ENCODE measurements around the gene RIMKLA.

The RIMKLA gene

DNA sequence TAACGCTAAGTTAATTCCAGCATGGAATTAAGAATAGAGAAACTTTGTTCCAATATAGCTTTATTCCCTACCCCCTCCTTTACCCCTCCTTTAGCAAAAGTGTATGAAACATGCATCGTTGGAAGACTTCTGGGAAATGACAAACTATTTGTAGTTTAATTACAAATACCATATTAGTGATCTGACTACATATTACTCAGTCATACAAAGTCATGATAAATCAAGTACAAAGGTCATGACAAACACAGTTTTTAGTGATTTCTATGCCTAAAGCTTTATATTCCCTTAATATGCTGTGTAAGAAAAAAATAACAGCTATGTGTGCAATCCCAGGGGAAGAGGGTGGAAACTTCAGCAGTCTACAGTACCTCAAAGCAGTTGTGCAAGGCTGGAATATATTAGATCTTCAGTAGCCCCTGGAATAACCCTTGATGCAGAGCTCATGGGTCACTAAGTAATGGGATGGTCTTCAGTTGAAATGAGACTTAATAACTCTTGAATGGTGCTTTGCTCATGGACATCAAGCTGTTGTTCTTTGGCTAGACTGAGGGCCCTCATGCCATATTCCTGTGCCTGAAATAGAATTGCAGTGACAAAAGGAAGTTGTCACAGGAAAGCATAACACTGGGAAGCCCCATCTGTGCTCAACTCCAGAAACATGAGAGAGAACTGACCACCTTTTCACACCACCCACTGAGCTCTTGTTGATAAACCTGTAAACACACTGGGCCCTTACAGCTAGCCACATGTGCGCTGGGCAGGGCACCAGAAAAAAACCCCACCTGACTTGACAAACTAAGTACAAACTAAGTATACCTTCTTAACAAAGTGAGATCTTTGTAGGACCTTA, 49.9 kb downstream of the RIMKLA start:
- DNase-seq = no peak

DNA sequence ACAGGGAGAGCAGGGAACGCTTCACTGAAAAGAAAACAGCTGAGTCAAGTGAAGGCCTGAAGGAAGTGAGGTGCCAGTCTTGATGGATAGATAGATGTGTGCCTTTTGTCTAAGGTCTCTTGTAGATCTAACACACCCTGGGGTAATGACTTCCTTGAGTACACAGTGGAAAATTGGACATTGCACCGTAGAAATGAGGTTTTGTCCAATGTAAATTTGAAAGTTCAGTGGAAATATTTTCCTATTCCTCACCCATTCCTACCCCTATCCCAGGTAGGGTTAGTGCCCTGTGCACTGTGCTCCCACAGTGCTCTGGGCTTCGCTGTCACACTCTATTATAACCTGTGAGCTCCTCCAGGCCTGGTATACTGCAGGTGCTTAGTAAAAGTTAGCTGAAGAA, 50.9 kb downstream of the RIMKLA start:
- DNase-seq = no peak

DNA sequence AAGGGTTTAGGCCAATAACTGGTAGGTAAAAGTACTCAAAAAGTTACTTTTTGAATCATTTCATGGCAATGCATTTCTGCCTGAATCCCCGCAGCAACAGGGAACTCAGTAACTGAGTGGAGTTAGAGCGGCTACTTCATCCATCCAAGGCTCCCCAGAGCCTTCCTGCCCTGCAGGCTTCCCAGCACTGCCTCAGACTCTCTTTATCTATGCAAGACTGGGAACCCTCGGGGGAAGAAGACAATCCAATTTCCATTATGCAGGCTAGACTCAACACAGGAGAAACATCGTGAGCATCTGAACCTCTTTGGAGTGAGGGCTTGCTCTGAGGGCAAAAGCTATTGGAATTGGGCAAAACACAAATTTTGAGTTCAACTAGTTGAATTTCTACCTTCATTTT, 52.1 kb downstream of the RIMKLA start:
- no peak for DNase-seq

DNA sequence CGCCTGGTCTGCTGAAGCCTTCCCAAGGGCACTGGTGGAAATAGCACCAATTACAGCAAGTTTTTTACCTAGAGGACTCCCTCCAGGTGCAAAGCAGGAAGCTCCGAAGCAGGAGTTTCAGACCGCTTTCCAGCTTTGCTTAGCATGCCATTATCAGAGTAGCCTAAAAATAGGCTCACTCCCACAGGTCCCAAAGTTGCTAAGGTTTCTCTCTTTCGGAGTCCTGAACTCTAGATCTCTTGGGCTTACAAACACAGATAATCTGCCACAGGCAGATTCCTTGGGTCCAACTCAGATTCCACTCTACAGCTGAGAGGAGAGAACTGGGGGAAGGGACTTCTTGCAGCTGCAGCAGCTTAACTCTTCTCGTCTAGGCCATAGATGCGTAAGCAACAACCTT, 52.8 kb downstream of the RIMKLA start:
- DNase-seq = no peak

DNA sequence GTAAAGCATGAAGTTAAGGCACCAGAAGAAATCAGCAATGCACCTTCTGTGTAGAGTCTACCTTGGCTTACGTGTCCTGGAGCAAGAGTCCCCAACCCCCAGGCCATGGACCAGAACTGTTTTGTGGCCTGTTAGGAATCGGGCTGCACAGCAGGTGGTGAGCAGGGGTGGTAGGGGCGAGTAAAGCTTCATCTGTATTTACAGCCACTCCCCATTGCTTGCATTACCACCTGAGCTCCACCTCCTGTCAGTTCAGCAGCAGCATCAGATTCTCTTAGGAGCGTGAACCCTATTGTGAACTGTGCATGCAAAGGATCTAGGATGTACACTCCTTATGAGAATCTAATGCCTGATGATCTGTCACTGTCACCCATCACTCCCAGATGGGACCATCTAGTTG, 53.7 kb downstream of the RIMKLA start:
- no peak for DNase-seq

DNA sequence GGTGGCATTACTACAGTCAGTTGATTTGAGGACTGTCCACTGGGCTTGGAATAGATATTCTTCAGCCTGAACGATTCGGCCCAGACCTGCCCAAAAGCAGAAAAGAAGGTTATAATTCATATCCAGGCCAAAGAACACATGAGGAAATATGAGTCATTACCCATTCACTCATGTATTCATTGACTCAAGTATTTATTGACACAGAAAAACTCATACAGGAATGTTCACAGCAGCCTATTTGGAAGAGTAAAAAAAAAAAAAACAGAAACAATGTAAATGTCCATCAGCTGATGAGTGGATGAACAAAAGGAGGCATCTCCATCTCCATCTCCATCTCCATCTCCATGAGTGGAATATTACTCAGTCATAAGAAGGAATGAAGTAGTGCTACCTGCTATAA, 59.3 kb downstream of the RIMKLA start:
- no peak for DNase-seq

DNA sequence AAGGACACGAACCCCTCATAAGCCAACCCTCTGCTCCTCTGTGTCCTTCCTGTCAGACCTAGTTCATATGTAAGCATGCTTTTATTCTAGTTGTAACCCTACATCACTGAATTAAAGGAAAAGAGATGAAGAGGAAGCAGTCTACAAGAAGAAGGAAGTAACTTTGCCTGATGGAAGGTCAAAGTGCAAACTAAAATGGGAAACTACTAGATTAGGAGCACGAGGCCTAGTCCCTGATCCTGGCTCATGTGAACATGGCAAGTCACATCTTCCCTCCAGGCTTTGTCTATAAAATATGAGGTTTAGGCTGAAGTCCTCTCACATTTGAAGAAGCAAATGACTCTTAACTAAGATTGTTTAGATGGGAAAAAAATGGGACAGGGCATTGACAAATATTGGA, 62.1 kb downstream of the RIMKLA start:
- DNase-seq = no peak

DNA sequence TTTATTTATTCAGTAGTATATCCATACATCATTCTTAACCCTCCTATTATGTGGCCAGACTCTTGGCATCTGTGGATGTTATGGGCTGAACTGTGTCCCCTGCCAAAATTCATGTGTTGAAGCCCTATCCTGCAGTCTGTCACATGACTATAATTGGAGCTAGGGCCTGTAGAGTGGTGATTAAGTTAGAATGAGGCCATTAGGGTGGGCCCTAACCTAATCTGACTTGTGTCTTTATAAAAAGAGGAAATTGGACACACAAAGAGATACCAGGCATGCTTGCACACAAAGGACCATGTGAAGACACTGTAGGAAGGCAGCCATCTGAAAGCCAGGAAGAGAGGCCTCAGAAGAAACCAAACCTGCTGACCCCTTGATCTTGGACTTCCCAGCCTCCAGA, 68.7 kb downstream of the RIMKLA start:
- no peak for DNase-seq

DNA sequence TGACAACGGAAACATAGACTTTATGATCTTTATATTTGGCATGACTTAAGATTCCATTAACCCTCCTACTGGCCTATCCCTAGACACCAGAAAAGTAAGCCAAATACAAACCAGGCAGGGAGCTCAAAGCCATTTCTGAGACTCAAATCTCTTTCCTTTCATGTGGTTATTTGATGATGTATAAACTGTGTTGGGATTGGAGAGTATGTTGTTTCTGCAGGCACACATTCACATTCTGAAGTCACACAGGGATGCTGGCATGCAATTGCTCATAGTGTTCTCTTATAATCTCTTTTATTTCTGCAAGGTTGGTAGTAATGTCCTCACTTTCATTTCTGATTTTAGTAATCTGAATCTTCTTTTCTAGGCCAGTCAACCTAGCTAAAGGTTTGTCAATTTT, 69.5 kb downstream of the RIMKLA start:
- no peak for DNase-seq

DNA sequence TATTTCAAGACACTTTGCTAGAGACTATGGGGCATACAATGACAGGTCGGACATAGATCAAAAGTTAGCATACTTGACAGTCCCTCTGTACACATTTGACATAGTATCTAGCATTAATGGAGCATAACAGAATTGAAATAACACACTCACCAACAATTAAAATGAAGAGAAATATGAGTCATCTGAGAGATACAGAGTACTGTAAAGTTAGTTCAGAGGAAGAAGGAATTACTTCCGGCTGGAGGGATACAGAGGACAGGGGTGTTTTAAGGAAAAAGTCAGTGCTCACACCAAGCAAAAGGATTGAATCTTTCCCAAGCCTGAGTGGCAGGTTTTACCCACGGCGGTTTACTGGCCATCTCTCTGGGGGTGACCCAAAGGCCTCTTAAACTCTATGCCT, 72.8 kb downstream of the RIMKLA start:
- no peak for DNase-seq

DNA sequence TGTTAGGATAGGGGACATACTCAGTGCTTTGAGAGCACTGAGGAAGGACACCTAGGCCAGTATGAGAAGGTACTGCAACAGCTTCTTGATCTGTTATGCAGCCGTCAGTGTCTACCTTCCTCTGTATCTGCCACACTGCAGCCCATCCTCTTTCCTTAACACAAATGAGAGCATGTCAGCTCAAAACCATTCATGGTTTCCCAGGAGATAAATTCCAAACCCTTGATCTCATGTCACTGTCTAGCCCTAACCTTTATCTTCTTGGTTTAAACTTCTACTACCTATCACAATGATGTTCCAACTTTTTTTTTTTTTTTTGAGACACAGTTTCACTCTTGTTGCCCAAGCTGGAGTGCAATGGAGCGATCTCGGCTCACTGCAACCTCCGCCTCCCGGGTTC, 73.8 kb downstream of the RIMKLA start:
- DNase-seq = no peak

DNA sequence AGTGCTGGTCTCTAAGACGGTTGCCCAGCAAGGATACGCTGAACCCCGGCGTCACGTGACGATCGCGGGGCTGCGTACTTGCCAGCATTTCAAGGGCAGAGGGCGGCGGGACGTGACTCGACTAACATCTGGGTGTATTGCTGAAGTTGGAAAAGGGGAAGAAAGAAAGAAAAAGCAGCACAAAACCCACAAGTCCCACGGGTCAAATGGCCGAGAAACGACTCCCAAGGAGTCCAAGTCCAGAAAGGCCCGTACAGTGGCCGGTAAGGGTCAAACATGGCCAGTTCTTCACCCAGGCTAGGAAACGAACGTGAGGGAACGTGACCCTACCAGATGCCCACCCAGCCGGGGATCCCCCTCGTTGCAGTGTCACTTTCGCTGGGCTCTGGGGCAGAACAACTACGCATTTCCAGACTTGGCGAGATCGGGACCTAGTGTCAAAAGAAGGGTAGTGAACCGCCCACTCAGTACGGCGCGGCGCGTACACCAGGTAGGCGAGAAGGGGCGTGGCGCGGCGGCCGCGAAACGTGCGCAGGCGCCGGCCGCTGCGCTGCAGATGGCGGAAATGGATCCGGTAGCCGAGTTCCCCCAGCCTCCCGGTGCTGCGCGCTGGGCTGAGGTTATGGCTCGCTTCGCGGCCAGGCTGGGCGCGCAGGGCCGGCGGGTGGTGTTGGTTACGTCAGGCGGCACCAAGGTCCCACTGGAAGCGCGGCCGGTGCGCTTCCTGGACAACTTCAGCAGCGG, 75.6 kb downstream of the RIMKLA start, which contains the start of the genes PPCS and ZMYND12:
Gene PPCS (plus strand): TSS at position 534 of the 744 bp plus-strand sequence. CDS start 23 bp downstream, at position 557.
Gene ZMYND12 (minus strand): TSS at position 13 of the 744 bp plus-strand sequence. CDS start 25 bp downstream, outside the sequence.
- peak; percentile 94 for DNase-seq

DNA sequence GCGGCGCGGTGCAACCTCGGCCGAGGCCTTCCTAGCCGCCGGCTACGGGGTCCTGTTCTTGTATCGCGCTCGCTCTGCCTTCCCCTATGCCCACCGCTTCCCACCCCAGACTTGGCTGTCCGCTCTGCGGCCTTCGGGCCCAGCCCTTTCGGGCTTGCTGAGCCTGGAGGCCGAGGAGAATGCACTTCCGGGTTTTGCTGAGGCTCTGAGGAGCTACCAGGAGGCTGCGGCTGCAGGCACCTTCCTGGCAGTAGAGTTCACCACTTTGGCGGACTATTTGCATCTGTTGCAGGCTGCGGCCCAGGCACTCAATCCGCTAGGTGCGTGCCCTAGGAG, 76.1 kb downstream of the RIMKLA start:
- peak; percentile 71 for DNase-seq

DNA sequence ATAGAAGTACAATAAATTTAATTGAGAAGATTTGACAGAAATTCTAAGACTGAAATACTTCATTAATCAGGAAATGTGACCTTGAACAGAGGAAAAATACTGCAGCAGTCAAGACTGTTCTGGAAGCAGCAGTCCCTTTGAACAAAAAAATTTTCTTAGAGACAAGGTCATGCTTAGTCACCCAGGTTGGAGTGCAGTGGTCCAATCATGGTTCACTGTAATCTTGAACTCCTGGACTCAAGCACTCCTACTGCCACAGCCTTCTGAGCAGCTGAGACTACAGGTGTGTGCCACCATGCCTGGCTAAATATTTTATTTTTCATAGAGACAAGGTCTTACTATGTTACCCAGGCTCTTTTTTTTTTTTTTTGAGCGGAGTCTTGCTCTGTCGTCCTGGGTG, 80.6 kb downstream of the RIMKLA start:
- no peak for DNase-seq

DNA sequence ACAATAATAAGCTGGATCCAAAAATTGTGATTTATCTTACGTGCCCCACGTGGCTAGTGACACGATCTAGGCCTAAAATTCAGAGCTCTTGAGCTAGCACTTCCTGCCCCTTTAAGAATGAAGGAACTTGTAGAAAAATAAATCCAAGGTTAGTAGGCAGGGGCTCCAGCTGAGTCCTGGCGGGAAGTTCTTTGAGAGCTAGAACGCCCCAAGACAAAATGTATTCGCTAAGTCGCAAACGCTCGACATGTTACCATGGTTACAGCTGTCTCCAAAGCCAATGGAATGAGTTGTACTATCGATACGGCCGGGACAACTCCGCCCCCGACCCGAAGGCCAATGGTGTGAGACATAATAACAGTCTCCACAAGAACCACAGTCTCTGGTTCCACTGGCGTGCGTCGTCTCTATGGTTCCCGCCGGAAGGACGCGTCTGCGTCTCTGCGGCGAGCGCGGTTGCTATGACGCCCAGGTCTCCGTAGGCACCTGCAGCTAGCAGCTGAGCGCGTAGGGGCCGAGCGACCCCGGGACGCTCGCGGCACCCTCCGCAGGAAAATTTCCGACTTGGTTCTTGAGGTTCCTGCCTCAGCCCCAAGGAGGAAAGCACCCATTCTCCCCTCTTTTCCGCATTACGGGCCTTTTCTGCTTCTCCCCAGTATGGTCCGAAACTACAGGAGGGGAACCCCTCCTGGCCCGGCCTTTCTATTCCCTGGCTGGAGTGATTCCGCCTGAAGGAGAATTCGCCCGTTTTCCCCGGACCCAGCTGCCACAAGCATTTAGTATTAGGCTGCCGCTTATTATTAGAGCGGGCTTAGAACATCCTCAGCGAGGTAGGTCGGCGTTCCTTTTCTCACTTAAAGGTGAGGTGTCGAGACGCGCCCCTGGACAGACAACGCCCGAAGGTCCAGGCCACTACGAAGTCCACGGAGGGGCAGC, 82.5 kb downstream of the RIMKLA start, which contains the start of gene CCDC30:
Gene CCDC30 (plus strand): TSS at position 459 of the 936 bp plus-strand sequence. CDS start 17,266 bp downstream, outside the sequence.
- DNase-seq = peak; percentile 96

DNA sequence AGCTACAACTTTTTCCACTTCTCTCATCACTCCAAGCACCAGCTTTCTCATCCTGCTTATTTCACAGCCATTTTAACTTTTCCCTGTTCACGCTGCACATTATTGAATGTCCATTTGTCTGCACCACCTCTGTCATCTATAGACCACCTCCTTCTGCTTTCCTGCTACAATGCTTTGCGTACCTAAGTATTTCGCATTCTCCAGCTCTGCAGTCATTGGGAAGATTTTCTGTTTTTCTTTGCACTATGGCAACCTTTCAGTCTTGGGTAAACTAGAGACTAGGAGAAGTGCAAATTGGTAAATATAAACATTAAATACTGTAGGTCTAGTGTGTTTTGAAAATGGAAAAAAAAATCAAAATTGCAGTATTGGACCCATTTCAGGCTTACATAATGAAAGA, 83.3 kb downstream of the RIMKLA start:
- no peak for DNase-seq

DNA sequence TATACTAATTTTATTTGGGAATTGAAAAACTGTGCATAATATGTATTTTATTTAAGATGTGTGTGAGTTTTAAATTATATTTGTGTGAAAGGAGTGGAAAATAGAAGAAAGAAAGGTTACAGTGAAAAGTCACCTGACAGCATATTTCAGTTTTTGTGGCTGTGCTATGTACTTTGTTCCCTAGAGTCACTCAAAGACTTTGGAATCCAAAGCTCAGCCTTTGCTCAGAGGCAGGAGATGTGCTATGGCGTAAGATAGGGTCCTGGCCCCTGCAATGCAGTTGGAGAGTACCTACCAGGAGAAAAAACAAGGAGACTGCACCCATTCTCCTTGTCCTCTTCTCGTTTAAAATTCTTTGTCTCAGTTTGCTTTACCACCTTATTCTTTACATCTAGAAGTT, 85.4 kb downstream of the RIMKLA start:
- no peak for DNase-seq

DNA sequence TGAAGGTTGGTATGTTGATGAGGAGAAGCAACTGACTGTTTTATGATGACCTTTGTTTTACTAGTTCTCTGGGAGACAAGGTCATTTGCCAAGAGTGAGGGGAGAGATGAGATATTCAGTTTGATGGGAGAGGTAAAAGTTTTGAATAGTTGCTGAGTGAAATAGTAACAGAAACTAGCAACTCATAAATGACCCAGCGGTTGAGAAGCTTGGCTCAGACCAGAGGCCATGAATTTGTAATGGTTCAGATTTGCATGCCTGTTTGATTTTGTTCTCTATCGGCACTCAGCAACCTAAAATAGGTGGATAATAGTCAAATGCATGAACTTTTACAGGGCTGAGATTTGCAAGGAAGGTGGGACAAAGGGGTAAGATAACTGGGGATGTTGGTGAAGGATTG, 89.1 kb downstream of the RIMKLA start:
- no peak for DNase-seq
